Esophagus muscularis mucosa (tissue), 4 donors: Measurements from ENCODE around the gene OSBPL10.

Source experiments
- CTCF ChIP-seq, 3 experiments: fragments of 200-600 bp in 2 of 3; fragments of 450-650 bp in 1 of 3; sonication (generic) in 2 of 3; IDR thresholded peaks; one replicate each; pipeline ENCODE4 v1.5.1; 2017 to 2019; ENCODE audit warnings: antibody characterized with exemption in 3 of 3, mild to moderate bottlenecking in 2 of 3, moderate library complexity in 1 of 3
- EP300 ChIP-seq: sonication (generic); formaldehyde crosslinking; IDR thresholded peaks from one replicate; pipeline ENCODE4 v1.6.1; 2017; ENCODE audit warnings: antibody characterized with exemption
- POLR2A ChIP-seq: fragments of 450-650 bp; IDR thresholded peaks from one replicate; pipeline ENCODE4 v1.6.1; 2017; ENCODE audit warnings: antibody characterized with exemption, moderate library complexity, mild to moderate bottlenecking, low read depth
- POLR2AphosphoS5 ChIP-seq, 2 donors: sonication (generic); formaldehyde crosslinking; IDR thresholded peaks; one replicate each; pipeline ENCODE4 v1.6.1; 2017; ENCODE audit warnings: antibody characterized with exemption in 2 of 2

GRCh38 chr3:31847760-31848159, 133.3 kb downstream of the OSBPL10 start:
- TF ChIP-seq CTCF (IDR thresholded peaks at IDR 0.05) (no peak), POLR2AphosphoS5 (IDR thresholded peaks at IDR 0.05) (no peak), POLR2A (no peak), EP300 (no peak)
